IMR-90 (cell line): Measurements from ENCODE around the gene GNAT1. TPM values are rescaled to one million over a fixed set of nuclear protein-coding genes. Genes with fewer than 3 reads are reported as not detected.

Experiments used
- ATAC-seq: fragments of 200-7000 bp; cut with Tn5 transposase; 2 replicates; pipeline ENCODE4 v1.9.1; 2020; ENCODE audit warnings: low read depth, mild to moderate bottlenecking, moderate library complexity
- BruUV-seq: library from RNA; stranded (reverse); fragments of 400-500 nt; replicated peaks from 2 replicates; lab custom pipeline; 2021; lab: Mats Ljungman, UMichigan
- CTCF ChIA-PET: fragments of 300-600 bp; formaldehyde crosslinking; extraction: SDS; loops from one replicate; lab custom pipeline; 2021; ENCODE audit warnings: antibody characterized with exemption; lab: Yijun Ruan, JAX
- POLR2A ChIA-PET: fragments of 300-600 bp; sonication (Branson Sonifier 250); formaldehyde crosslinking; loops from one replicate; lab custom pipeline; 2022; ENCODE audit warnings: antibody characterized with exemption; ENCODE audit not compliant: unreplicated experiment; lab: Charles Lee
- DNase-seq: peaks from one replicate; pipeline ENCODE4 v3.0.0; 2013
- H2AFZ ChIP-seq: replicated peaks from 2 replicates; pipeline ENCODE3; 2013; ENCODE audit warnings: low read length, mild to moderate bottlenecking; ENCODE audit not compliant: poor library complexity
- H2AK5ac ChIP-seq: 2 replicates; pipeline ENCODE4 v1.6.1; 2013; ENCODE audit warnings: low read depth, low read length, inconsistent platforms
- H2AK9ac ChIP-seq: replicated peaks from 2 replicates; pipeline ENCODE3; 2013; ENCODE audit warnings: mild to moderate bottlenecking, low read depth, low read length, moderate library complexity; ENCODE audit not compliant: poor library complexity
- H2BK120ac ChIP-seq: 2 replicates; pipeline ENCODE4 v1.6.1; 2013; ENCODE audit warnings: low read depth, low read length, inconsistent platforms
- H2BK15ac ChIP-seq: 3 replicates; pipeline ENCODE4 v1.6.1; 2013; ENCODE audit warnings: low read depth, low read length, inconsistent platforms
- H2BK20ac ChIP-seq: 2 replicates; pipeline ENCODE4 v1.6.1; 2013; ENCODE audit warnings: low read depth, mild to moderate bottlenecking, inconsistent platforms, low read length, moderate library complexity
- H2BK5ac ChIP-seq: 2 replicates; pipeline ENCODE4 v1.6.1; 2013; ENCODE audit warnings: mild to moderate bottlenecking, low read depth, low read length, inconsistent platforms; ENCODE audit not compliant: poor library complexity, severe bottlenecking
- H3K14ac ChIP-seq: replicated peaks from 2 replicates; pipeline ENCODE4 v1.6.1; 2013; ENCODE audit warnings: low read depth, low read length, inconsistent platforms
- H3K18ac ChIP-seq: 2 replicates; pipeline ENCODE4 v1.6.1; 2013; ENCODE audit warnings: low read depth, low read length, control low read depth
- H3K23ac ChIP-seq: 2 replicates; pipeline ENCODE4 v1.6.1; 2013; ENCODE audit warnings: low read depth, low read length, inconsistent platforms
- H3K27ac ChIP-seq: 2 replicates; pipeline ENCODE4 v1.5.1; 2013; ENCODE audit warnings: mild to moderate bottlenecking, control low read depth, low read length; ENCODE audit not compliant: insufficient read depth
- H3K27me3 ChIP-seq: 2 replicates; pipeline ENCODE4 v1.6.1; 2013; ENCODE audit warnings: low read length; ENCODE audit not compliant: control insufficient read depth, insufficient read depth
- H3K36me3 ChIP-seq: 2 replicates; pipeline ENCODE4 v1.6.1; 2013; ENCODE audit warnings: low read length, mixed read lengths; ENCODE audit not compliant: control insufficient read depth, insufficient read depth
- H3K4ac ChIP-seq: 2 replicates; pipeline ENCODE4 v1.6.1; 2013; ENCODE audit warnings: low read depth, low read length, inconsistent platforms
- H3K4me1 ChIP-seq: 2 replicates; pipeline ENCODE4 v1.6.1; 2013; ENCODE audit warnings: low read length, mixed read lengths; ENCODE audit not compliant: control insufficient read depth, insufficient read depth
- H3K4me2 ChIP-seq: 2 replicates; pipeline ENCODE4 v1.6.1; 2013; ENCODE audit warnings: low read depth, mild to moderate bottlenecking, control low read depth, low read length, moderate library complexity
- H3K4me3 ChIP-seq: 2 replicates; pipeline ENCODE4 v1.5.1; 2013; ENCODE audit warnings: low read depth, mild to moderate bottlenecking, control low read depth, low read length, moderate library complexity; ENCODE audit not compliant: insufficient read depth
- H3K56ac ChIP-seq: 2 replicates; pipeline ENCODE4 v1.6.1; 2013; ENCODE audit warnings: low read length, inconsistent platforms; ENCODE audit not compliant: insufficient read depth; ENCODE audit errors: extremely low read depth
- H3K79me1 ChIP-seq, 2 experiments: 2 replicates each; pipeline ENCODE4 v1.6.1; 2013; ENCODE audit warnings: low read length in 2 of 2, inconsistent platforms in 1 of 2, low read depth in 1 of 2
- H3K9ac ChIP-seq: 2 replicates; pipeline ENCODE4 v1.6.1; 2013; ENCODE audit warnings: low read depth, low read length, control low read depth
- H3K9me1 ChIP-seq: 2 replicates; pipeline ENCODE4 v1.6.1; 2013; ENCODE audit warnings: low read length, inconsistent platforms; ENCODE audit not compliant: insufficient read depth
- H3K9me3 ChIP-seq: 2 replicates; pipeline ENCODE4 v1.6.1; 2013; ENCODE audit warnings: low read length; ENCODE audit not compliant: control insufficient read depth, insufficient read depth
- H4K20me1 ChIP-seq: 2 replicates; pipeline ENCODE4 v1.6.1; 2013; ENCODE audit warnings: low read length, inconsistent platforms; ENCODE audit not compliant: insufficient read depth
- H4K5ac ChIP-seq: 2 replicates; pipeline ENCODE4 v1.6.1; 2013; ENCODE audit warnings: mild to moderate bottlenecking, low read depth, low read length, control low read depth
- H4K8ac ChIP-seq, 2 experiments: 2 replicates each; pipeline ENCODE4 v1.6.1; 2013; ENCODE audit warnings: low read depth in 2 of 2, low read length in 2 of 2, control low read depth in 1 of 2, inconsistent platforms in 1 of 2
- H4K91ac ChIP-seq: 2 replicates; pipeline ENCODE4 v1.6.1; 2013; ENCODE audit warnings: low read depth, low read length, inconsistent platforms; ENCODE audit not compliant: insufficient read depth
- CEBPB ChIP-seq: IDR thresholded peaks from 2 replicates; pipeline ENCODE4 v1.6.1; 2012; ENCODE audit warnings: low read depth, low read length, improper control_type of control experiment
- CHD1 ChIP-seq: IDR thresholded peaks from 2 replicates; pipeline ENCODE4 v1.6.1; 2012; ENCODE audit warnings: low read depth, low read length, improper control_type of control experiment
- ELK1 ChIP-seq: fragments of 150-350 bp; IDR thresholded peaks from 2 replicates; pipeline ENCODE4 v1.6.1; 2016; ENCODE audit warnings: low read depth, mild to moderate bottlenecking, low read length, moderate library complexity, borderline replicate concordance
- FOS ChIP-seq: fragments of 150-350 bp; IDR thresholded peaks from 2 replicates; pipeline ENCODE4 v1.6.1; 2016; ENCODE audit warnings: low read depth, low read length
- MAFK ChIP-seq: IDR thresholded peaks from 2 replicates; pipeline ENCODE4 v1.6.1; 2012; ENCODE audit warnings: low read depth, low read length, improper control_type of control experiment
- MXI1 ChIP-seq: IDR thresholded peaks from 2 replicates; pipeline ENCODE4 v1.6.1; 2012; ENCODE audit warnings: low read depth, mild to moderate bottlenecking, low read length, moderate library complexity, borderline replicate concordance
- NFE2L2 ChIP-seq: fragments of 150-350 bp; IDR thresholded peaks from 2 replicates; pipeline ENCODE4 v1.6.1; 2016; ENCODE audit warnings: low read depth, mild to moderate bottlenecking, low read length
- POLR2A ChIP-seq: IDR thresholded peaks from 2 replicates; pipeline ENCODE4 v1.6.1; 2012; ENCODE audit warnings: mild to moderate bottlenecking, low read depth, low read length
- RAD21 ChIP-seq: IDR thresholded peaks from 2 replicates; pipeline ENCODE4 v1.6.1; 2012; ENCODE audit warnings: low read length, improper control_type of control experiment
- SMC3 ChIP-seq: fragments of 150-350 bp; IDR thresholded peaks from 2 replicates; pipeline ENCODE4 v1.6.1; 2016; ENCODE audit warnings: low read depth, mild to moderate bottlenecking, antibody characterized with exemption, low read length, moderate library complexity
- WGBS, 2 experiments: methylation state at CpG; one replicate each; pipeline versions ENCODE4 v1.1.5 to v1.1.7; 2013; ENCODE audit warnings: missing lambda C conversion rate in 2 of 2; ENCODE audit not compliant: insufficient read length in 1 of 2; ENCODE audit errors: extremely low coverage in 2 of 2; 5-methylcytosine and 5-hydroxymethylcytosine counted together
- dilution Hi-C: fragments of 300-500 bp; cut with HindIII; formaldehyde crosslinking; loops from one replicate; pipeline ENCODE4 v1.14.3; 2018; ENCODE audit warnings: low sequenced_read_pairs; ENCODE audit not compliant: unreplicated experiment
- in situ Hi-C: fragments of 300-500 bp; cut with MboI; formaldehyde crosslinking; loops from 3 replicates; pipeline ENCODE4 v1.14.3; 2019; ENCODE audit warnings: low sequenced_read_pairs, inconsistent platforms, mixed read lengths
- intact Hi-C: fragments of 100-400 bp; cut with micrococcal nuclease; formaldehyde crosslinking; loops from 2 replicates; pipeline ENCODE4 v1.10.0; 2022
- polyA plus RNA-seq, 3 experiments: library from polyadenylated mRNA; depleted of rRNA; stranded (reverse); fragments of >200 nt; gene quantifications; 2 replicates each; pipeline ENCODE4 v1.2.3, GENCODE V29; 2012; ENCODE audit warnings: low replicate concordance in 1 of 3
- total RNA-seq: library from RNA; depleted of rRNA; stranded (reverse); fragments of >200 nt; gene quantifications from 2 replicates; pipeline ENCODE4 v1.2.3, GENCODE V29; 2012
- TF ChIP-seq, protein P1 (sequence below): fragments of 150-350 bp; IDR thresholded peaks from 2 replicates; pipeline ENCODE4 v1.6.1; 2017; ENCODE audit warnings: mild to moderate bottlenecking, antibody characterized with exemption, low read length, low read depth

GNAT1 gene
- total and polyA plus RNA-seq, 2 of the 4 experiments (the other 2 are of a cell fraction), result not detected

DNA sequence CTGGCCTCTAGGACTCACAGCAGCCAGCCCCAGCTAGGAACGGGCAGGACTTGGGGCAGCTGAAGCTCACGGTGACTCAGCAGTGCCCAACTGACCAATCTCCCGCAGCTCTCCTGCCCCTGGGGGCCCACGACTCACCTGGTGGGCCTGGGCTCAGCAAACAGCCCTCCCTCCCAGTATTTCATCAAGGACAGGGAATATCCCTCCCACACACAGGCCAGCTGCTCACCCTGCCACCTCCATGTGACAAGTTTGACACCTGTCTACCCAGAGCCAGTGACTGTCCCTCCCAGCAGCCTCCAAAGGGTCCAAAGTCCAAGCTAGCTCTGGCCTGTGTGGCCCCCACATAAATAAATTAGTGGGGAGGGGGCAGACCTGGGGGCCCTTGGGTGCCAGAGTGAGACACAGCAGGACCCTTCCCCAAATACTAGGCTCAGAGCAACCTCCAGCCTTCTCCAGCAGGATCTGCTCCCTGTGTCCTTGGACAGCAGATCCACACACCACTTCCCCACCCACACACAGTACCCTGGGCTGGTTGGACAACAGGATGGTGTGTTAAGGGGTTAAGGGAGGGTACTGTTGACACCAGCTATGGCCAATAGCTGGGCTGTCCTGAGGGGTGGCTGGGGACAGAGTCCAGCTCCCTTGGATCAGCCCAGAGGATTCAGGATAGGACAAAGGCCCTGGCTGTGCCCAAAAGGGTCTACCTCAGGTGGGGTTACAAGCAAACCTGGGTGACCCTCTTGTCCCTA lies 4.3 kb downstream of the GNAT1 start:
- intact Hi-C loops, result no loop called here
- POLR2A ChIA-PET, result no interaction called here
- H3K4me2 ChIP-seq, result no peak overlapping the region

More for the DNA sequence above, 4.3 kb downstream of the GNAT1 start:
- no peak overlapping the region for H3K14ac ChIP-seq
- ATAC-seq (no peak), DNase-seq (no peak)
- no peak overlapping the region for H4K8ac ChIP-seq
- H3K18ac ChIP-seq, result no peak overlapping the region
- H2BK5ac ChIP-seq, result no peak overlapping the region
- H3K27ac ChIP-seq, result no peak overlapping the region
- no peak overlapping the region for H4K5ac ChIP-seq
- in situ Hi-C loops, result no loop called here
- no peak overlapping the region for H3K23ac ChIP-seq
- no TSS peak for BruUV-seq
- no peak overlapping the region for H2BK20ac ChIP-seq
- H3K9me1 ChIP-seq, result no peaks in the 10 kb centered on the region
- no peaks in the 10 kb centered on the region for H3K4me1 ChIP-seq
- H3K56ac ChIP-seq, result no peak overlapping the region
- H2AFZ ChIP-seq, result peak overlapping the region; percentile 41
- H3K36me3 ChIP-seq, result no peaks in the 10 kb centered on the region
- TF ChIP-seq, protein P1, sequence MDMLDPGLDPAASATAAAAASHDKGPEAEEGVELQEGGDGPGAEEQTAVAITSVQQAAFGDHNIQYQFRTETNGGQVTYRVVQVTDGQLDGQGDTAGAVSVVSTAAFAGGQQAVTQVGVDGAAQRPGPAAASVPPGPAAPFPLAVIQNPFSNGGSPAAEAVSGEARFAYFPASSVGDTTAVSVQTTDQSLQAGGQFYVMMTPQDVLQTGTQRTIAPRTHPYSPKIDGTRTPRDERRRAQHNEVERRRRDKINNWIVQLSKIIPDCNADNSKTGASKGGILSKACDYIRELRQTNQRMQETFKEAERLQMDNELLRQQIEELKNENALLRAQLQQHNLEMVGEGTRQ, result no peak
- TF ChIP-seq SMC3 (no peak), MXI1 (no peak), CHD1 (no peak), NFE2L2 (no peak), POLR2A (no peak), ELK1 (no peak), MAFK (no peak), RAD21 (no peak), CEBPB (no peak), FOS (no peak)
- dilution Hi-C loops, result no loop called here
- no peak overlapping the region for H4K91ac ChIP-seq
- H2BK15ac ChIP-seq, result no peak overlapping the region
- H3K4ac ChIP-seq, result no peak overlapping the region
- H3K4me3 ChIP-seq, result no peak overlapping the region
- H3K27me3 ChIP-seq, result peaks cover 34% of the 10 kb centered on the region
- no peak overlapping the region for H2AK9ac ChIP-seq
- H3K9ac ChIP-seq, result no peak overlapping the region
- no peak overlapping the region for H2AK5ac ChIP-seq
- H3K79me1 ChIP-seq, result no peaks in the 10 kb centered on the region
- H2BK120ac ChIP-seq, result no peak overlapping the region
- CTCF ChIA-PET, result interaction anchor here (0.9 to 3.0 kb wide), 2 partner anchors 30 to 132 kb away, joined by 3 to 22 read pairs; partner anchors contain the start of gene TUSC2
- 43% methylated on average over 2 of the region's 4 CpGs; no CpG with 5 or more reads in 1 of the 2 experiments for WGBS, 2 experiments
- no peaks in the 10 kb centered on the region for H3K9me3 ChIP-seq
- H4K20me1 ChIP-seq, result peaks cover 4% of the 10 kb centered on the region; the same call in 1 of the 2 replicates
